HepG2 (cell line): ENCODE data around the gene BMP2K. TPM values are rescaled to one million over a fixed set of nuclear protein-coding genes. Genes with fewer than 3 reads are reported as not detected.

Source experiments
- ATAC-seq: fragments of 200-7000 bp; cut with Tn5 transposase; 3 replicates; pipeline ENCODE4 v1.9.1; 2020; ENCODE audit warnings: mild to moderate bottlenecking, moderate library complexity
- BruUV-seq: library from RNA; stranded (reverse); fragments of 400-500 nt; replicated peaks from 2 replicates; lab custom pipeline; 2021; lab: Mats Ljungman, UMichigan
- CTCF ChIA-PET: fragments of 300-600 bp; formaldehyde crosslinking; extraction: SDS; loops from one replicate; lab custom pipeline; 2021; ENCODE audit warnings: low total read pairs, inconsistent platforms, low intra/inter-chr PET ratio; lab: Yijun Ruan, JAX
- POLR2A ChIA-PET: fragments of 350-600 bp; sonication (Branson Sonifier 250); formaldehyde crosslinking; loops from one replicate; lab custom pipeline; 2020; ENCODE audit warnings: antibody characterized with exemption, inconsistent platforms; lab: Yijun Ruan, JAX
- DNase-seq: peaks from one replicate; pipeline ENCODE4 v3.0.0-alpha.2; 2015; ENCODE audit warnings: low spot score
- FAIRE-seq: peaks from 3 replicates; lab custom pipeline; 2011; peaks lifted over from hg19 to GRCh38; lab: Jason Lieb, UNC
- H2AFZ ChIP-seq: one replicate; pipeline ENCODE4 v1.6.1; 2011; ENCODE audit warnings: low read length, inconsistent platforms
- H3K27ac ChIP-seq: fragments of 300-600 bp; 3 replicates; pipeline ENCODE4 v1.8.0; 2011; ENCODE audit warnings: mixed run types, mild to moderate bottlenecking, mixed read lengths, low read length, inconsistent platforms; ENCODE audit not compliant: insufficient read depth; ENCODE audit errors: extremely low read length
- H3K27me3 ChIP-seq, 2 experiments: fragments of 200-600 bp in 1 of 2; 2 replicates in 1 of 2; 3 replicates in 1 of 2; pipeline versions ENCODE4 v1.6.0 to v1.8.0; 2011; ENCODE audit warnings: low read length in 2 of 2, mild to moderate bottlenecking in 2 of 2, moderate library complexity in 2 of 2, inconsistent platforms in 1 of 2; ENCODE audit not compliant: insufficient read depth in 2 of 2, control insufficient read depth in 1 of 2
- H3K36me3 ChIP-seq, 2 experiments: fragments of 200-600 bp in 1 of 2; replicated peaks in 1 of 2; 2 replicates in 1 of 2; 3 replicates in 1 of 2; pipeline versions ENCODE4 v1.5.1 to v1.8.0; 2011; ENCODE audit warnings: low read length in 2 of 2, inconsistent platforms in 1 of 2; ENCODE audit not compliant: insufficient read depth in 2 of 2, control insufficient read depth in 1 of 2
- H3K4me1 ChIP-seq: 2 replicates; pipeline ENCODE4 v1.5.1; 2012; ENCODE audit warnings: low read length, inconsistent platforms; ENCODE audit not compliant: insufficient read depth
- H3K4me2 ChIP-seq: 2 replicates; pipeline ENCODE4 v1.6.0; 2011; ENCODE audit warnings: low read depth, low read length, inconsistent platforms
- H3K4me3 ChIP-seq, 3 experiments: fragments of 200-600 bp in 1 of 3; sonication (generic), shearing (Covaris generic) in 1 of 3; replicated peaks in 1 of 3; 2 replicates each; pipeline ENCODE4 v1.5.1; 2011 to 2016; ENCODE audit warnings: low read length in 3 of 3, inconsistent platforms in 2 of 3, low read depth in 2 of 3, mild to moderate bottlenecking in 2 of 3, control low read depth in 1 of 3, mixed read lengths in 1 of 3; ENCODE audit not compliant: insufficient read depth in 1 of 3
- H3K79me2 ChIP-seq: one replicate; pipeline ENCODE4 v1.6.1; 2011; ENCODE audit warnings: low read length, inconsistent platforms; ENCODE audit not compliant: insufficient read depth
- H3K9ac ChIP-seq: 2 replicates; pipeline ENCODE4 v1.6.0; 2011; ENCODE audit warnings: mild to moderate bottlenecking, low read depth, low read length, inconsistent platforms; ENCODE audit not compliant: insufficient read depth
- H3K9me3 ChIP-seq: 2 replicates; pipeline ENCODE4 v1.5.1; 2012; ENCODE audit warnings: mild to moderate bottlenecking, low read length
- H4K20me1 ChIP-seq: 2 replicates; pipeline ENCODE4 v1.6.0; 2011; ENCODE audit warnings: inconsistent platforms, mild to moderate bottlenecking, low read length, moderate library complexity; ENCODE audit not compliant: insufficient read depth
- ATF7 ChIP-seq, 2 experiments: fragments of 450-650 bp in 1 of 2; sonication (generic) in 1 of 2; formaldehyde crosslinking in 1 of 2; IDR thresholded peaks; 2 replicates each; pipeline versions ENCODE4 v1.4.0 to v1.6.1; 2016 to 2020; ENCODE audit warnings: antibody characterized with exemption in 1 of 2, mild to moderate bottlenecking in 1 of 2, missing genetic modification reagents in 1 of 2
- BCL6 ChIP-seq: IDR thresholded peaks from 2 replicates; pipeline ENCODE4 v1.6.1; 2016; ENCODE audit warnings: missing genetic modification reagents, missing compliant biosample characterization
- CBX2 ChIP-seq, 2 experiments: fragments of 200-600 bp in 1 of 2; sonication (generic); formaldehyde crosslinking in 1 of 2; IDR thresholded peaks; 2 replicates each; pipeline versions ENCODE4 v1.7.0 to v1.8.1; 2018 to 2022; ENCODE audit warnings: low read depth in 2 of 2, low read length in 1 of 2, mild to moderate bottlenecking in 1 of 2, missing genetic modification reagents in 1 of 2
- GATAD2A ChIP-seq: IDR thresholded peaks from 2 replicates; pipeline ENCODE4 v1.6.1; 2016
- POLR2A ChIP-seq, 2 experiments: IDR thresholded peaks; 2 replicates each; pipeline ENCODE4 v1.6.1; 2011; ENCODE audit warnings: low read depth in 2 of 2, low read length in 2 of 2, mild to moderate bottlenecking in 1 of 2, moderate library complexity in 1 of 2; ENCODE audit not compliant: insufficient read depth in 1 of 2
- RFX5 ChIP-seq: IDR thresholded peaks from 2 replicates; pipeline ENCODE4 v1.6.1; 2011; ENCODE audit warnings: low read depth, low read length, improper control_type of control experiment
- YEATS2 ChIP-seq: sonication (generic); formaldehyde crosslinking; IDR thresholded peaks from 2 replicates; pipeline ENCODE4 v1.4.0; 2020; ENCODE audit warnings: missing genetic modification reagents, borderline replicate concordance
- ZBTB38 ChIP-seq: sonication (generic); formaldehyde crosslinking; IDR thresholded peaks from 2 replicates; pipeline ENCODE4 v1.5.1; 2020; ENCODE audit warnings: mild to moderate bottlenecking, missing genetic modification reagents
- ZNF136 ChIP-seq: sonication (generic); formaldehyde crosslinking; IDR thresholded peaks from 2 replicates; pipeline ENCODE4 v1.8.1; 2022; ENCODE audit warnings: low read depth, mild to moderate bottlenecking, moderate library complexity, missing genetic modification reagents
- ZNF20 ChIP-seq: sonication (generic); formaldehyde crosslinking; IDR thresholded peaks from 2 replicates; pipeline ENCODE4 v1.4.0; 2020; ENCODE audit warnings: mild to moderate bottlenecking, moderate library complexity, missing genetic modification reagents
- ZNF44 ChIP-seq: sonication (generic); formaldehyde crosslinking; IDR thresholded peaks from 2 replicates; pipeline ENCODE4 v1.5.1; 2020; ENCODE audit warnings: mild to moderate bottlenecking, missing genetic modification reagents
- ZNF720 ChIP-seq: sonication (generic); formaldehyde crosslinking; IDR thresholded peaks from 2 replicates; pipeline ENCODE4 v1.4.0; 2020; ENCODE audit warnings: missing genetic modification reagents
- WGBS: methylation state at CpG from one replicate; pipeline ENCODE4 v1.1.6; 2017; ENCODE audit warnings: low lambda C conversion rate; 5-methylcytosine and 5-hydroxymethylcytosine counted together
- in situ Hi-C: cut with HindIII; loops from 2 replicates; pipeline ENCODE4 v1.10.0; 2017; ENCODE audit warnings: low pct_unique_long_range_greater_than_20kb; ENCODE audit not compliant: extremely low pct_ligation_motif_present
- intact Hi-C: fragments of 100-400 bp; cut with micrococcal nuclease; formaldehyde crosslinking; loops from one replicate; pipeline ENCODE4 v1.10.0; 2022; ENCODE audit not compliant: unreplicated experiment
- polyA plus RNA-seq, 8 experiments: library from polyadenylated mRNA; depleted of rRNA in 3 of 8; stranded (reverse) in 7 of 8; unstranded in 1 of 8; fragments of >200 nt; fragmentation: Illumina TruSeq in 4 of 8; extraction: Trizol in 4 of 8; gene quantifications; 2 replicates each; pipeline versions ENCODE4 v1.2.1 to v1.2.3, GENCODE V29; 2011 to 2016; ENCODE audit warnings: low read depth in 4 of 8, missing spikeins in 1 of 8, mixed read lengths in 1 of 8; ENCODE audit not compliant: insufficient read depth in 1 of 8
- total RNA-seq, 5 experiments: library from RNA; depleted of rRNA; stranded (reverse); fragments of >200 nt; fragmentation: Illumina TruSeq; extraction: Trizol; gene quantifications; 2 replicates each; pipeline ENCODE4 v1.2.3, GENCODE V29; 2016; ENCODE audit warnings: low read depth in 1 of 5
- TF ChIP-seq, protein P1 (sequence below): IDR thresholded peaks from 2 replicates; pipeline ENCODE4 v1.6.1; 2018; ENCODE audit warnings: missing genetic modification reagents, mild to moderate bottlenecking, missing compliant biosample characterization
- TF ChIP-seq, protein P2 (sequence below): sonication (generic); formaldehyde crosslinking; IDR thresholded peaks from 2 replicates; pipeline ENCODE4 v1.4.0; 2020; ENCODE audit warnings: missing genetic modification reagents, mild to moderate bottlenecking, borderline replicate concordance

BMP2K gene
- total and polyA plus RNA-seq, 2 of the 13 experiments (the other 11 are each of a cell fraction or from before 2014, with no cell fraction given): 8.6 to 15.2 TPM

DNA sequence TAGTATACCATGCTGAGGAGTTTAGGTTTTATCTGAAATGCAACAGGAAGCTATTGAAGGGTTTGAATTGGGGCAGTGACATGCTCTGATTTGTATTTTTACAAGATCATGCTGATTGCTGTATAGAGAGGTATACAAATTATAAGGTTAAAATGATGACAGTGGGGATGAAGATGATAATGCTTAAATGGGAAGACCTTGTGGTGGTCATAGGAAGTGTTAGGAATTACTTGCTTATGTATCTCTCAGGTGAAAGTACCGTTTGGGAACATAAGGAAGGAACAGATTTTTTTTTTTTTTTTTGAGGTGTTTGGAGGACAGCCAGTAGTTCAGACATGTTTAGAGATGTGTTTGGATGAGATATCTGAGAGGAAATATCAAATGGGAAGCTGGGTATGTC lies 5.0 kb downstream of the BMP2K start:
- Histone ChIP-seq H4K20me1 (peaks cover 6% of the 10 kb centered on the region), H3K9me3 (no peaks in the 10 kb centered on the region), H3K4me3 (no peak overlapping the region), H3K27ac (no peak overlapping the region), H3K4me1 (peaks cover 40% of the 10 kb centered on the region), H3K27me3 (no peaks in the 10 kb centered on the region; a peak in 1 of 5 replicates), H3K79me2 (peaks cover 71% of the 10 kb centered on the region), H2AFZ (no peak overlapping the region), H3K9ac (no peak overlapping the region), H3K36me3 (no peaks in the 10 kb centered on the region), H3K4me2 (no peak overlapping the region)
- ChIA-PET POLR2A (no interaction called here), CTCF (no interaction called here)
- no peak for DNase-seq
- TF ChIP-seq ZNF20 (no peak), ZNF720 (CRISPR knock-in tag) (no peak), ZNF136 (CRISPR knock-in tag) (no peak), RFX5 (no peak), ATF7 (IDR thresholded peaks at IDR 0.05) (no peak), ATF7 (CRISPR knock-in tag; IDR thresholded peaks at IDR 0.05) (no peak)
- TF ChIP-seq, protein P1, sequence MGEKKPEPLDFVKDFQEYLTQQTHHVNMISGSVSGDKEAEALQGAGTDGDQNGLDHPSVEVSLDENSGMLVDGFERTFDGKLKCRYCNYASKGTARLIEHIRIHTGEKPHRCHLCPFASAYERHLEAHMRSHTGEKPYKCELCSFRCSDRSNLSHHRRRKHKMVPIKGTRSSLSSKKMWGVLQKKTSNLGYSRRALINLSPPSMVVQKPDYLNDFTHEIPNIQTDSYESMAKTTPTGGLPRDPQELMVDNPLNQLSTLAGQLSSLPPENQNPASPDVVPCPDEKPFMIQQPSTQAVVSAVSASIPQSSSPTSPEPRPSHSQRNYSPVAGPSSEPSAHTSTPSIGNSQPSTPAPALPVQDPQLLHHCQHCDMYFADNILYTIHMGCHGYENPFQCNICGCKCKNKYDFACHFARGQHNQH: no peak
- WGBS: 69% methylated on average over 1 of the region's 1 CpG
- BruUV-seq: no TSS peak
- in situ Hi-C loops: no loop called here
- FAIRE-seq: no peak
- intact Hi-C loops: no loop called here
- ATAC-seq: no peak

DNA sequence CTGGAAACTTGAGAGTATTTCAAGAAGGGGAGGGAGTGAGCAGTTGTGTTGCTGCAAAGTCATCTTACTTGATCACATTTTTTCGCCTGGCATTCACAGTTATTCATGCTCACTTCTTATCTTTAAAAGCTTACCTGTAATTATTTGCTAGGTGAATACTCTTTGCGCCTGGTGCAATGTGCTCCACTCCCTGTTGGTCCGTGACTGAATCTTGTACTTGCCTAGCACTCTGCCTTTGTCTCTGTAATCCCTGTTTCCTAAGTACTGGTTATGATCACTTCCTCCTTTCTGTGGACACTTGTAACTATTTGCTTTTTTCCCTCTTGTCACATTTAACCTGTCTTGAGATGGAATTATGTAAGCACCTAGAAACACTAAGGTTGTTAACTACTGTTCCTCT lies 5.8 kb downstream of the BMP2K start:
- in situ Hi-C loops (no loop called here), intact Hi-C loops (no loop called here)
- CTCF ChIA-PET: no interaction called here
- no peak overlapping the region for H3K27ac ChIP-seq
- H3K9me3 ChIP-seq: no peaks in the 10 kb centered on the region
- FAIRE-seq (no peak), DNase-seq (no peak), ATAC-seq (no peak)
- peaks cover 42% of the 10 kb centered on the region for H3K4me1 ChIP-seq
- H4K20me1 ChIP-seq: peaks cover 5% of the 10 kb centered on the region
- H3K27me3 ChIP-seq: no peaks in the 10 kb centered on the region; a peak in 1 of 5 replicates
- no peak for TF ChIP-seq CBX2 (IDR thresholded peaks at IDR 0.05; ENCODE audit: low read depth, low read length)
- TF ChIP-seq CBX2 (CRISPR knock-in tag; IDR thresholded peaks at IDR 0.05; ENCODE audit: low read depth): no peak
- TF ChIP-seq, protein P1: no peak
- TF ChIP-seq YEATS2 (CRISPR knock-in tag): no peak
- TF ChIP-seq, protein P2, sequence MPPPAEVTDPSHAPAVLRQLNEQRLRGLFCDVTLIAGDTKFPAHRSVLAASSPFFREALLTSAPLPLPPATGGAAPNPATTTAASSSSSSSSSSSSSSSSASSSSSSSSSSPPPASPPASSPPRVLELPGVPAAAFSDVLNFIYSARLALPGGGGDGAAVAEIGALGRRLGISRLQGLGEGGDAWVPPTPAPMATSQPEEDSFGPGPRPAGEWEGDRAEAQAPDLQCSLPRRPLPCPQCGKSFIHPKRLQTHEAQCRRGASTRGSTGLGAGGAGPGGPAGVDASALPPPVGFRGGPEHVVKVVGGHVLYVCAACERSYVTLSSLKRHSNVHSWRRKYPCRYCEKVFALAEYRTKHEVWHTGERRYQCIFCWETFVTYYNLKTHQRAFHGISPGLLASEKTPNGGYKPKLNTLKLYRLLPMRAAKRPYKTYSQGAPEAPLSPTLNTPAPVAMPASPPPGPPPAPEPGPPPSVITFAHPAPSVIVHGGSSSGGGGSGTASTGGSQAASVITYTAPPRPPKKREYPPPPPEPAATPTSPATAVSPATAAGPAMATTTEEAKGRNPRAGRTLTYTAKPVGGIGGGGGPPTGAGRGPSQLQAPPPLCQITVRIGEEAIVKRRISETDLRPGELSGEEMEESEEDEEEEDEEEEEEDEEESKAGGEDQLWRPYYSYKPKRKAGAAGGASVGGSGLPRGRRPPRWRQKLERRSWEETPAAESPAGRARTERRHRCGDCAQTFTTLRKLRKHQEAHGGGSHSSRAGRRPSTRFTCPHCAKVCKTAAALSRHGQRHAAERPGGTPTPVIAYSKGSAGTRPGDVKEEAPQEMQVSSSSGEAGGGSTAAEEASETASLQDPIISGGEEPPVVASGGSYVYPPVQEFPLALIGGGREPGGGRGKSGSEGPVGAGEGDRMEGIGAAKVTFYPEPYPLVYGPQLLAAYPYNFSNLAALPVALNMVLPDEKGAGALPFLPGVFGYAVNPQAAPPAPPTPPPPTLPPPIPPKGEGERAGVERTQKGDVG (CRISPR knock-in tag): no peak
- TF ChIP-seq ZBTB38: no peak
- no peak for TF ChIP-seq GATAD2A
- no peak for TF ChIP-seq ZNF44 (CRISPR knock-in tag)
- TF ChIP-seq POLR2A (IDR thresholded peaks at IDR 0.05; ENCODE audit: insufficient read depth in 1 of 2, low read depth in 2 of 2, low read length in 2 of 2): no peak
- no peak for TF ChIP-seq BCL6
- no peak overlapping the region for H3K9ac ChIP-seq
- POLR2A ChIA-PET: no interaction called here
- no peak overlapping the region for H2AFZ ChIP-seq
- H3K4me3 ChIP-seq: no peak overlapping the region
- BruUV-seq: no TSS peak
- no peak overlapping the region for H3K4me2 ChIP-seq
- no peaks in the 10 kb centered on the region for H3K36me3 ChIP-seq
- peaks cover 74% of the 10 kb centered on the region for H3K79me2 ChIP-seq
- WGBS: 90% methylated on average over 3 of the region's 3 CpGs
